ENCODE measurements around the gene RFXAP. TPM values are rescaled to one million over a fixed set of nuclear protein-coding genes. Genes with fewer than 3 reads are reported as not detected.

The RFXAP gene
- total and polyA plus RNA-seq, 2 of the 4 experiments (the other 2 are of a cell fraction), result 0.54 to 2.7 TPM

DNA sequence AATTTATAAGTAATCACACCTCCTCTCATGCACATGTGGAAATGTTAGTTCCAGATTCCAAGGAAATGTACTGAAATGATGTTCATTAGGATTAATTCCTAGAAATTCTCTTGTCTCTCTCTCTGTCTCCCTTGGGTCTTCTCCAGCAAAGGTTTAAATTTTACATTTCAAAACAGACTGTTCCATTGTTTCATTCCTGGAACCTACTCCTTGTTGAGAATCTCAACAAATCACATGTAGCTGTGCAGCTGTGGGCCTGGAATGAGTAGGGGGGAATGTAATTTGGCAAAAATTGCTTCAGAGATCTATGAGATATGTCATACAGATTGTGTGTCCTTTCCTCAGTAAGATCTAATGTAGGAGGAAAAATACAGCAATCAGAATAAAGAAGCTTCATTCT is 46.2 kb upstream of the RFXAP start:
- Histone ChIP-seq H4K91ac (ENCODE audit: insufficient read depth, low read depth, low read length) (no peak overlapping the region), H3K18ac (ENCODE audit: low read depth, low read length) (no peak overlapping the region), H3K79me1 (ENCODE audit: low read depth in 1 of 2, low read length in 2 of 2) (no peaks in the 10 kb centered on the region), H3K9me1 (ENCODE audit: insufficient read depth, low read length) (no peaks in the 10 kb centered on the region), H3K23ac (ENCODE audit: low read depth, low read length) (no peak overlapping the region), H2AK5ac (ENCODE audit: low read depth, low read length) (no peak overlapping the region), H3K27me3 (ENCODE audit: control insufficient read depth, insufficient read depth, low read length) (peaks cover 2% of the 10 kb centered on the region), H3K56ac (ENCODE audit: extremely low read depth, insufficient read depth, low read length) (no peak overlapping the region), H3K4me1 (ENCODE audit: control insufficient read depth, insufficient read depth, low read length) (peaks cover under 1% of the 10 kb centered on the region; the same call in 1 of the 2 replicates), H4K8ac (ENCODE audit: low read depth in 2 of 2, low read length in 2 of 2) (no peak overlapping the region), H3K4me2 (ENCODE audit: low read depth, low read length) (no peak overlapping the region), H4K20me1 (ENCODE audit: insufficient read depth, low read length) (no peaks in the 10 kb centered on the region), H2AFZ (replicated peaks; ENCODE audit: low read length, poor library complexity) (no peak overlapping the region), H3K4ac (ENCODE audit: low read depth, low read length) (no peak overlapping the region), H3K36me3 (ENCODE audit: control insufficient read depth, insufficient read depth, low read length) (no peaks in the 10 kb centered on the region), H2AK9ac (replicated peaks; ENCODE audit: low read depth, low read length, poor library complexity) (no peak overlapping the region), H3K14ac (replicated peaks; ENCODE audit: low read depth, low read length) (no peak overlapping the region), H2BK5ac (ENCODE audit: low read depth, low read length, poor library complexity, severe bottlenecking) (no peak overlapping the region), H4K5ac (ENCODE audit: low read depth, low read length) (no peak overlapping the region), H2BK20ac (ENCODE audit: low read depth, low read length) (no peak overlapping the region), H3K9me3 (ENCODE audit: control insufficient read depth, insufficient read depth, low read length) (no peaks in the 10 kb centered on the region), H3K27ac (ENCODE audit: insufficient read depth, low read length) (no peak overlapping the region), H2BK120ac (ENCODE audit: low read depth, low read length) (no peak overlapping the region), H3K9ac (ENCODE audit: low read depth, low read length) (no peak overlapping the region), H2BK15ac (ENCODE audit: low read depth, low read length) (no peak overlapping the region), H3K4me3 (ENCODE audit: insufficient read depth, low read depth, low read length) (no peak overlapping the region)
- ChIA-PET POLR2A (ENCODE audit: unreplicated experiment) (no interaction called here), CTCF (no interaction called here)
- ATAC-seq (ENCODE audit: low read depth), result no peak
- intact Hi-C loops (cut with micrococcal nuclease) (no loop called here), dilution Hi-C loops (cut with HindIII; ENCODE audit: low sequenced_read_pairs, unreplicated experiment) (no loop called here), in situ Hi-C loops (cut with MboI; ENCODE audit: low sequenced_read_pairs) (no loop called here)
- TF ChIP-seq POLR2A (IDR thresholded peaks at IDR 0.05; ENCODE audit: low read depth, low read length), result no peak
- TF ChIP-seq, protein P1, sequence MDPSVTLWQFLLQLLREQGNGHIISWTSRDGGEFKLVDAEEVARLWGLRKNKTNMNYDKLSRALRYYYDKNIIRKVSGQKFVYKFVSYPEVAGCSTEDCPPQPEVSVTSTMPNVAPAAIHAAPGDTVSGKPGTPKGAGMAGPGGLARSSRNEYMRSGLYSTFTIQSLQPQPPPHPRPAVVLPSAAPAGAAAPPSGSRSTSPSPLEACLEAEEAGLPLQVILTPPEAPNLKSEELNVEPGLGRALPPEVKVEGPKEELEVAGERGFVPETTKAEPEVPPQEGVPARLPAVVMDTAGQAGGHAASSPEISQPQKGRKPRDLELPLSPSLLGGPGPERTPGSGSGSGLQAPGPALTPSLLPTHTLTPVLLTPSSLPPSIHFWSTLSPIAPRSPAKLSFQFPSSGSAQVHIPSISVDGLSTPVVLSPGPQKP (IDR thresholded peaks at IDR 0.05; ENCODE audit: borderline replicate concordance, low read depth, low read length), result no peak
- no peak for DNase-seq
- BruUV-seq (replicated peaks), result no TSS peak

All from IMR-90 (cell line).